H1 (cell line): Measurements from ENCODE around the gene COPA. TPM values are rescaled to one million over a fixed set of nuclear protein-coding genes. Genes with fewer than 3 reads are reported as not detected.

Experiments used
- SIN3A ChIP-seq, 2 experiments: IDR thresholded peaks in 1 of 2; conservative IDR thresholded peaks in 1 of 2; 2 replicates each; pipeline ENCODE4 v1.6.1; 2011 to 2012; ENCODE audit warnings: low read length in 2 of 2, improper control_type of control experiment in 1 of 2, low read depth in 1 of 2, mild to moderate bottlenecking in 1 of 2
- polyA plus RNA-seq, 7 experiments: library from polyadenylated mRNA; depleted of rRNA in 3 of 7; stranded (reverse) in 5 of 7; unstranded in 2 of 7; fragments of >200 nt in 5 of 7; fragments of 200-250 nt in 2 of 7; gene quantifications; 1 replicate in 5 of 7; 2 replicates in 1 of 7; 4 replicates in 1 of 7; pipeline versions ENCODE4 v1.2.1 to v1.2.3, GENCODE V29; 2011 to 2013; ENCODE audit warnings: missing spikeins in 2 of 7, mixed read lengths in 2 of 7
- total RNA-seq: library from RNA; stranded (reverse); fragmentation: NEBNext Ultra II Directional; extraction: Animal tissue kit (Norgen Biotek cat#: 25700); gene quantifications from 2 replicates; pipeline ENCODE4 v1.2.1, GENCODE V29; 2021

The COPA gene
- total and polyA plus RNA-seq, 2 of the 8 experiments (the other 6 are each of a cell fraction or from before 2014, with no cell fraction given) = 78.2 to 115 TPM

DNA sequence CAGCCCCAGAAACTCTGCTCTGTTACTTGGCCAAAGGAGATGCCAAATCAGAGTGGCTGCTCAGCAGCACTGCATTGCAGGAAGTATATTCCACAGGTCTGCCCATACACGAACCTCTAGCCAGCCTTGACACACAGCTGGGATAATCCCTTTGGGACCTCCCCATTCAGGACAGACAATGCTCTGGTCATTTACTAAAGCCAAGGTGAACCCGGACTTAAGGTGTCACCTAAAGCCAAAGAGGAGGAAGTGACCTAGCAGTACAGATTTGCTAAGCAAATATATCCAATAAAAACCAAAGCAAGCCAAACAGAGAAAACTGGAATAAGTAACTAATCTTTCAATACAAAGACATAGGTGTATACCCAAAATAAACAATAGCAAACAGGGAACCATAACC is 27.7 kb downstream of the COPA start (continued):
- TF ChIP-seq SIN3A (conservative IDR thresholded peaks at IDR 0.05 in 1 of 2, IDR thresholded peaks at IDR 0.05 in 1 of 2; ENCODE audit: low read depth in 1 of 2, low read length in 2 of 2) = no peak
